Spleen (tissue), 11 donors: ENCODE results near the gene AFAP1. TPM values are rescaled to one million over a fixed set of nuclear protein-coding genes. Genes with fewer than 3 reads are reported as not detected.

Source experiments
- DNase-seq: peaks from one replicate; pipeline ENCODE4 v3.0.0-alpha.2; 2020
- H3K27ac ChIP-seq, 8 donors: fragments of 200-600 bp; sonication (generic) in 7 of 8; 1 replicate in 4 of 8; 2 replicates in 4 of 8; pipeline versions ENCODE4 v1.5.0 to v1.8.0; 2016 to 2021; ENCODE audit warnings: inconsistent platforms in 4 of 8, mild to moderate bottlenecking in 4 of 8, moderate library complexity in 1 of 8
- H3K27me3 ChIP-seq, 7 donors: fragments of 200-600 bp; sonication (generic) in 6 of 7; replicated peaks in 1 of 7; 1 replicate in 4 of 7; 2 replicates in 3 of 7; pipeline versions ENCODE4 v1.5.0 to v1.8.0; 2016 to 2021; ENCODE audit warnings: inconsistent platforms in 3 of 7, mild to moderate bottlenecking in 1 of 7
- H3K36me3 ChIP-seq, 6 donors: fragments of 200-600 bp; sonication (generic) in 5 of 6; 1 replicate in 4 of 6; 2 replicates in 2 of 6; pipeline versions ENCODE4 v1.5.0 to v1.8.0; 2016 to 2021; ENCODE audit warnings: inconsistent platforms in 2 of 6
- H3K4me1 ChIP-seq, 6 donors: fragments of 200-600 bp; sonication (generic) in 5 of 6; 1 replicate in 3 of 6; 2 replicates in 3 of 6; pipeline versions ENCODE4 v1.5.0 to v1.8.0; 2016 to 2021; ENCODE audit warnings: inconsistent platforms in 3 of 6
- H3K4me3 ChIP-seq, 8 donors: fragments of 200-600 bp; sonication (generic) in 7 of 8; 1 replicate in 4 of 8; 2 replicates in 4 of 8; pipeline versions ENCODE4 v1.5.0 to v1.8.0; 2016 to 2021; ENCODE audit warnings: inconsistent platforms in 4 of 8, mild to moderate bottlenecking in 4 of 8, moderate library complexity in 2 of 8
- H3K9me3 ChIP-seq, 8 donors: fragments of 200-600 bp; sonication (generic) in 7 of 8; 1 replicate in 4 of 8; 2 replicates in 4 of 8; pipeline versions ENCODE4 v1.5.0 to v1.8.0; 2016 to 2021; ENCODE audit warnings: inconsistent platforms in 4 of 8
- POLR2A ChIP-seq, 3 donors: fragments of 450-650 bp; IDR thresholded peaks; one replicate each; pipeline ENCODE4 v1.5.1; 2017; ENCODE audit warnings: antibody characterized with exemption in 3 of 3, mild to moderate bottlenecking in 1 of 3
- POLR2AphosphoS5 ChIP-seq, 3 donors: sonication (generic); formaldehyde crosslinking; IDR thresholded peaks; one replicate each; pipeline ENCODE4 v1.5.1; 2017; ENCODE audit warnings: antibody characterized with exemption in 3 of 3
- WGBS, 5 donors: extraction: QIAGEN DNeasy Blood & Tissue Kit in 3 of 5; methylation state at CpG; one replicate each; pipeline versions ENCODE4 v1.1.5 to v1.1.7; 2013 to 2018; 5-methylcytosine and 5-hydroxymethylcytosine counted together
- intact Hi-C: fragments of 100-400 bp; cut with DNase I; formaldehyde crosslinking; loops from one replicate; pipeline ENCODE4 v1.15.0; 2023; ENCODE audit warnings: low total_unique reads
- polyA plus RNA-seq, 3 donors: library from polyadenylated mRNA; stranded (reverse); fragments of 200-250 nt; gene quantifications; one replicate each; pipeline ENCODE4 v1.2.1, GENCODE V29; 2013
- total RNA-seq, 7 donors: library from RNA; depleted of rRNA in 3 of 7; stranded (reverse); fragments of >200 nt in 3 of 7; fragmentation: NEBNext Ultra II Directional in 4 of 7; extraction: Animal tissue kit (Norgen Biotek cat#: 25700) in 4 of 7; gene quantifications; one replicate each; pipeline versions ENCODE4 v1.1.0 to v1.2.1, GENCODE V29; 2016 to 2021
- TF ChIP-seq, protein P1 (sequence below), 11 experiments: fragments of 200-600 bp in 7 of 11; fragments of 450-650 bp in 4 of 11; sonication (generic) in 4 of 11; IDR thresholded peaks in 8 of 11; conservative IDR thresholded peaks in 3 of 11; 1 replicate in 7 of 11; 2 replicates in 4 of 11; pipeline versions ENCODE4 v1.4.0 to v1.8.0; 2016 to 2021; ENCODE audit warnings: antibody characterized with exemption in 11 of 11, inconsistent platforms in 4 of 11, mild to moderate bottlenecking in 1 of 11
- donor health status: healthy with polysubstance abuse.
- donor health status: DM: no; HTN: no; CAD: no; lungs with moderate emphysema.
- donor health status: DM: no; HTN: no; CAD: no.
- donor health status: Bipolar disorder and iron deficiency.
- donor health status: healthy.
- donor health status: DM: no; HTN: no; CAD: no.
- donor health status: DM: yes; HTN: yes; CAD: no.

The AFAP1 gene
- total and polyA plus RNA-seq, 10 donors, result 1.6 to 29.2 (median 12.1) TPM

DNA sequence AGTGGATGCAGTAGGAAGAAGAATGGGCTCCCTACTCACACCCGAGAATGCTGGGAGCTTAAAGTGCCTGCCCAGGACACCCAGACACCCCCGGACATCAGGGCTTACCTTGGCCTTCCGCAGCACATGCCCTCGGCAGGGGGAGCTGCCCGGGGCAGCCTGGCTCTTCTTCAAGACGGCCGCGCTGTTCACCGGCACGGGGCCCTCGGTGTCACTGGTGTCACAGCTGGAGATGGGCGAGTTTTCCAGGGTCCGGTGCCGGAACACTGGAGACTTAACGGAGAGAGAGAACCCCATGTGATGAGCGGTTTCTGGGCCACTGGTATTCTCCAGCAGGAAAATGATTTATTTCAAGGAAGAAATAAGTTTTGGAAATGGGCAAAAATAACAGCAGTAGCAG is 170.9 kb downstream of the AFAP1 start:
- peak; percentile 66 for DNase-seq
- no peaks in the 10 kb centered on the region for H3K9me3 ChIP-seq
- TF ChIP-seq, protein P1, sequence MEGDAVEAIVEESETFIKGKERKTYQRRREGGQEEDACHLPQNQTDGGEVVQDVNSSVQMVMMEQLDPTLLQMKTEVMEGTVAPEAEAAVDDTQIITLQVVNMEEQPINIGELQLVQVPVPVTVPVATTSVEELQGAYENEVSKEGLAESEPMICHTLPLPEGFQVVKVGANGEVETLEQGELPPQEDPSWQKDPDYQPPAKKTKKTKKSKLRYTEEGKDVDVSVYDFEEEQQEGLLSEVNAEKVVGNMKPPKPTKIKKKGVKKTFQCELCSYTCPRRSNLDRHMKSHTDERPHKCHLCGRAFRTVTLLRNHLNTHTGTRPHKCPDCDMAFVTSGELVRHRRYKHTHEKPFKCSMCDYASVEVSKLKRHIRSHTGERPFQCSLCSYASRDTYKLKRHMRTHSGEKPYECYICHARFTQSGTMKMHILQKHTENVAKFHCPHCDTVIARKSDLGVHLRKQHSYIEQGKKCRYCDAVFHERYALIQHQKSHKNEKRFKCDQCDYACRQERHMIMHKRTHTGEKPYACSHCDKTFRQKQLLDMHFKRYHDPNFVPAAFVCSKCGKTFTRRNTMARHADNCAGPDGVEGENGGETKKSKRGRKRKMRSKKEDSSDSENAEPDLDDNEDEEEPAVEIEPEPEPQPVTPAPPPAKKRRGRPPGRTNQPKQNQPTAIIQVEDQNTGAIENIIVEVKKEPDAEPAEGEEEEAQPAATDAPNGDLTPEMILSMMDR (IDR thresholded peaks at IDR 0.05 in 8 of 11, conservative IDR thresholded peaks at IDR 0.05 in 3 of 11), result no peak
- no peak for TF ChIP-seq POLR2AphosphoS5 (IDR thresholded peaks at IDR 0.05)
- TF ChIP-seq POLR2A (IDR thresholded peaks at IDR 0.05), result no peak
- WGBS, 5 donors, result 85 to 96% (median 92%) methylated on average over 13 to 16 of the region's 16 CpGs
- H3K27ac ChIP-seq, result no peak overlapping the region
- no peaks in the 10 kb centered on the region for H3K27me3 ChIP-seq
- peaks cover 0 to 92% (median 30%) of the 10 kb centered on the region in 6 donors for H3K36me3 ChIP-seq
- H3K4me1 ChIP-seq, result peaks cover 0 to 16% (median 0%) of the 10 kb centered on the region in 6 donors
- H3K4me3 ChIP-seq, result no peak overlapping the region
- intact Hi-C loops, result no loop called here

DNA sequence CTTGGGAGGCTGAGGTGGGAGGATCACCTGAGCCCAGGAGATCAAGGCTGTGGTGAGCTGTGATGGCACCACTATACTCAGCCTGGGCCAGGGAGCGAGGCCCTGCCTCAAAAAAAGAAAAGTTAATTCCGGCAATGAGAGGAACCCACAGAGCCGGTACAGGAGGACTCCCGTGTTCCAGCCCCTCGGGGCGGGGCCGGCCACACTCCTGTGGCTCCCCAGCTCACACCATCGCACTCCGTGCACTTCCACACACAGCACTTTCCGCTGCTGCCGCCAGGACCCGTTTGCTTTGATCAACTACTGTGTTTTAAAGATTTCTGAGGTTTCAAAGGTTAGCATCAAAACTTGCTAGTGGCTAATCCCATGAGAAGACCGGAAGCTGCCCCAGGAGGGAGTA is 171.7 kb downstream of the AFAP1 start:
- TF ChIP-seq, protein P1 (IDR thresholded peaks at IDR 0.05 in 8 of 11, conservative IDR thresholded peaks at IDR 0.05 in 3 of 11), result no peak
- TF ChIP-seq POLR2AphosphoS5 (IDR thresholded peaks at IDR 0.05) (no peak), POLR2A (IDR thresholded peaks at IDR 0.05) (no peak)
- Histone ChIP-seq H3K27ac (no peak overlapping the region), H3K36me3 (peaks cover 0 to 92% (median 31%) of the 10 kb centered on the region in 6 donors), H3K27me3 (no peaks in the 10 kb centered on the region), H3K4me3 (no peak overlapping the region), H3K9me3 (no peaks in the 10 kb centered on the region), H3K4me1 (peaks cover 0 to 16% (median 0%) of the 10 kb centered on the region in 6 donors)
- intact Hi-C loops, result no loop called here
- 84 to 92% (median 89%) methylated on average over 10 to 13 of the region's 13 CpGs for WGBS, 5 donors
- peak; percentile 59 for DNase-seq

DNA sequence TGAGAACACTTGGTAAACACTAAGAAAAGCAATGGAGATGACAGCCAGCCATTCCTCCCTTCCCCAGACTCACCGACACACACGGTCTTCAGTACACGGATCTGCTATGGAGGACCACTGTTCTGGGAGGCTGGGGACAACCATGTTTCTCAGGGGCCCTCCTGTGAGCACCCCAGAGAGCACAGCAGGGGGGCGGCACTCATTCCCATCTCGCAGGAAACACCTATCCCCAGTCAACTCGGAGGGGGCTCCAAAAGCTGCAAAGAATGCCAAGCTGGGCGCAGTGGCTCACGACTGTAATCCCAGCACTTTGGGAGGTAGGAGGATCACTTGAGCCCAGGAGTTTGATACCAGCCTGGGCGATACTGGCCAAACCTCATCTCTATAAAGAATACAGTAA is 172.1 kb downstream of the AFAP1 start:
- peaks cover 0 to 92% (median 31%) of the 10 kb centered on the region in 6 donors for H3K36me3 ChIP-seq
- H3K27ac ChIP-seq, result no peak overlapping the region
- intact Hi-C loops, result no loop called here
- no peaks in the 10 kb centered on the region for H3K9me3 ChIP-seq
- H3K4me3 ChIP-seq, result no peak overlapping the region
- TF ChIP-seq, protein P1 (IDR thresholded peaks at IDR 0.05 in 8 of 11, conservative IDR thresholded peaks at IDR 0.05 in 3 of 11), result no peak
- TF ChIP-seq POLR2A (IDR thresholded peaks at IDR 0.05) (no peak), POLR2AphosphoS5 (IDR thresholded peaks at IDR 0.05) (no peak)
- H3K4me1 ChIP-seq, result peaks cover 0 to 16% (median 0%) of the 10 kb centered on the region in 6 donors
- DNase-seq, result peak; percentile 54
- no peaks in the 10 kb centered on the region for H3K27me3 ChIP-seq
- WGBS, 5 donors, result 69 to 88% (median 87%) methylated on average over 1 to 9 of the region's 9 CpGs

DNA sequence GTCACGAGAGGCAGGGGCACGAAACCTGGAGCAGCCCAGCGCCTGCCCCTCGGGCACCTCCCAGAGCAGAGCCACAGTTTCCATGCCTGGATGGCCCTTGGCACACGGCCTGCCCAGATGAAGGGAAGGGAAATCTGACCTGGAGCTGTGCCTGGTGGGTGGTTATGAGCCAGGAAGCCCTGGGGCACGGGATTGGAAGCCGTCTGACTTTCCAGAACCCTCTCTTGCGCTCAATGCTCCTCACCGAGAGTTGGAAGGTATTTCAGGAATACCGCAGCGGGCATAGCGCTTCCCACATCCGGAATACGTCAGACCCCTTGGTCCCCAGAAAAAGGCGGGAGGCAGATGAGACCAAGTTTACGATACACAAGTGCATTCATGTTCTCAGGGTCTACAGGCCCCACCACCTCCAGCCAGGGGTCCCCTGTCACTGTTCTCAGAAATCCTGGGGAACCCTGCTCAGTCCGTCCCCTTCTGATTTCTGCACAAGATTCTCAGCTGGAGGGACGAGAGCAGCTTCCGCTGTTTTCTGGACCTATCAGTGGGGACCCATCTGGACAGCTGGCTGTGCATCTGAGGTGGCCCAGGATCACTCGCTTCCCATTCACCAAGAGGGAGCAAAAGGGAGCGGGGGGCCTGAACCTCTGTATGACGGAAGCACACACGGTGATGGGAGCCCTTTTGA is 172.9 kb downstream of the AFAP1 start:
- Histone ChIP-seq H3K27me3 (no peaks in the 10 kb centered on the region), H3K27ac (no peak overlapping the region), H3K4me1 (peaks cover 0 to 17% (median 0%) of the 10 kb centered on the region in 6 donors), H3K36me3 (peaks cover 0 to 91% (median 30%) of the 10 kb centered on the region in 6 donors), H3K4me3 (no peak overlapping the region), H3K9me3 (no peaks in the 10 kb centered on the region)
- 83 to 92% (median 89%) methylated on average over 18 to 23 of the region's 23 CpGs for WGBS, 5 donors
- TF ChIP-seq POLR2AphosphoS5 (IDR thresholded peaks at IDR 0.05) (no peak), POLR2A (IDR thresholded peaks at IDR 0.05) (no peak)
- TF ChIP-seq, protein P1 (IDR thresholded peaks at IDR 0.05 in 8 of 11, conservative IDR thresholded peaks at IDR 0.05 in 3 of 11), result no peak
- intact Hi-C loops, result no loop called here
- peak; percentile 47 for DNase-seq
